Spleen (tissue), 11 donors: ENCODE results near the gene EVA1C. TPM values are rescaled to one million over a fixed set of nuclear protein-coding genes. Genes with fewer than 3 reads are reported as not detected.

ENCODE experiments used
- DNase-seq: peaks from one replicate; pipeline ENCODE4 v3.0.0-alpha.2; 2020
- H3K27ac ChIP-seq, 8 donors: fragments of 200-600 bp; sonication (generic) in 7 of 8; 1 replicate in 4 of 8; 2 replicates in 4 of 8; pipeline versions ENCODE4 v1.5.0 to v1.8.0; 2016 to 2021; ENCODE audit warnings: inconsistent platforms in 4 of 8, mild to moderate bottlenecking in 4 of 8, moderate library complexity in 1 of 8
- H3K27me3 ChIP-seq, 7 donors: fragments of 200-600 bp; sonication (generic) in 6 of 7; replicated peaks in 1 of 7; 1 replicate in 4 of 7; 2 replicates in 3 of 7; pipeline versions ENCODE4 v1.5.0 to v1.8.0; 2016 to 2021; ENCODE audit warnings: inconsistent platforms in 3 of 7, mild to moderate bottlenecking in 1 of 7
- H3K36me3 ChIP-seq, 6 donors: fragments of 200-600 bp; sonication (generic) in 5 of 6; 1 replicate in 4 of 6; 2 replicates in 2 of 6; pipeline versions ENCODE4 v1.5.0 to v1.8.0; 2016 to 2021; ENCODE audit warnings: inconsistent platforms in 2 of 6
- H3K4me1 ChIP-seq, 6 donors: fragments of 200-600 bp; sonication (generic) in 5 of 6; 1 replicate in 3 of 6; 2 replicates in 3 of 6; pipeline versions ENCODE4 v1.5.0 to v1.8.0; 2016 to 2021; ENCODE audit warnings: inconsistent platforms in 3 of 6
- H3K4me3 ChIP-seq, 8 donors: fragments of 200-600 bp; sonication (generic) in 7 of 8; 1 replicate in 4 of 8; 2 replicates in 4 of 8; pipeline versions ENCODE4 v1.5.0 to v1.8.0; 2016 to 2021; ENCODE audit warnings: inconsistent platforms in 4 of 8, mild to moderate bottlenecking in 4 of 8, moderate library complexity in 2 of 8
- H3K9me3 ChIP-seq, 8 donors: fragments of 200-600 bp; sonication (generic) in 7 of 8; 1 replicate in 4 of 8; 2 replicates in 4 of 8; pipeline versions ENCODE4 v1.5.0 to v1.8.0; 2016 to 2021; ENCODE audit warnings: inconsistent platforms in 4 of 8
- POLR2A ChIP-seq, 3 donors: fragments of 450-650 bp; IDR thresholded peaks; one replicate each; pipeline ENCODE4 v1.5.1; 2017; ENCODE audit warnings: antibody characterized with exemption in 3 of 3, mild to moderate bottlenecking in 1 of 3
- POLR2AphosphoS5 ChIP-seq, 3 donors: sonication (generic); formaldehyde crosslinking; IDR thresholded peaks; one replicate each; pipeline ENCODE4 v1.5.1; 2017; ENCODE audit warnings: antibody characterized with exemption in 3 of 3
- WGBS, 5 donors: extraction: QIAGEN DNeasy Blood & Tissue Kit in 3 of 5; methylation state at CpG; one replicate each; pipeline versions ENCODE4 v1.1.5 to v1.1.7; 2013 to 2018; 5-methylcytosine and 5-hydroxymethylcytosine counted together
- intact Hi-C: fragments of 100-400 bp; cut with DNase I; formaldehyde crosslinking; loops from one replicate; pipeline ENCODE4 v1.15.0; 2023; ENCODE audit warnings: low total_unique reads
- polyA plus RNA-seq, 3 donors: library from polyadenylated mRNA; stranded (reverse); fragments of 200-250 nt; gene quantifications; one replicate each; pipeline ENCODE4 v1.2.1, GENCODE V29; 2013
- total RNA-seq, 7 donors: library from RNA; depleted of rRNA in 3 of 7; stranded (reverse); fragments of >200 nt in 3 of 7; fragmentation: NEBNext Ultra II Directional in 4 of 7; extraction: Animal tissue kit (Norgen Biotek cat#: 25700) in 4 of 7; gene quantifications; one replicate each; pipeline versions ENCODE4 v1.1.0 to v1.2.1, GENCODE V29; 2016 to 2021
- TF ChIP-seq, protein P1 (sequence below), 11 experiments: fragments of 200-600 bp in 7 of 11; fragments of 450-650 bp in 4 of 11; sonication (generic) in 4 of 11; IDR thresholded peaks in 8 of 11; conservative IDR thresholded peaks in 3 of 11; 1 replicate in 7 of 11; 2 replicates in 4 of 11; pipeline versions ENCODE4 v1.4.0 to v1.8.0; 2016 to 2021; ENCODE audit warnings: antibody characterized with exemption in 11 of 11, inconsistent platforms in 4 of 11, mild to moderate bottlenecking in 1 of 11
- donor health status: healthy with polysubstance abuse.
- donor health status: DM: no; HTN: no; CAD: no; lungs with moderate emphysema.
- donor health status: DM: no; HTN: no; CAD: no.
- donor health status: Bipolar disorder and iron deficiency.
- donor health status: healthy.
- donor health status: DM: no; HTN: no; CAD: no.
- donor health status: DM: yes; HTN: yes; CAD: no.

EVA1C gene
- total and polyA plus RNA-seq, 10 donors: 11.9 to 39.4 (median 25.4) TPM

DNA sequence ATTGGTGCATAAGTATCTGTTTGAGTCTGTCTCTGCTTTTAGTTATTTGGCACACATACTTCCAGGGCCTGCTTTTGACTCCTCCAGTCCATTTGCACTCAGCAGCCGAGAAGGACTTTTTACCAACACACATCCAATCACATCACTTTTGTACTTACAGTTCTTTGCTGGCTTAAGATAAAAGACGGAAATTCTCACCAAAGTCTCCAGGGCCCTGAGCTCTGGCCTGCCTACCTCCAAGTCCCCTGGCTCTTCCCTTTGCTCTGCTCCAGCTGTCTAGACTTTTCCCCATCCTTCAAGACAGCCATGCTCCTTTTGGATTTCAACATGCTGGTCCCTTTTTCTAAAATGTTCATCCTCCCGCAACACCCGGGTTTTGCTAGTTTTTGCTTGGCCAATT, 2.2 kb upstream of the EVA1C start:
- 75 to 92% (median 88%) methylated on average over 4 of the region's 4 CpGs for WGBS, 5 donors

DNA sequence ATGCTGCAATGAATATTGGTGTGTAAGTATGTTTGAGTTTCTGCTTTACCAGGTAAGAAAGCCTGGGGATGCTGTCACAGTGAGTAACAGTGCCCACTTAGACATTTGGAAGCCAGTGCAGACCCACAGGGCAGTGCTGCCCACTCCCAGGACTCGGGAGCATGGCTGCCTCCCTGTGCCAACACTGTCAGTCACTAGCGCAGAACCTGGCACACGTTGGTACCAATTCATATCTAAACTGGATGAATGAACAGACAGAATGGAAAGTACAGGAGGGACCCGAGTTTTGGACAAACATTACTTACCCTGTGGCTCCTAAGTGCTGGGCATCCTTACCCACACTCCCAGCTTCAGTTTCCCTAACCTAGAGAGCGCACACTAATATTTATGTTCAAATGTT, 1.6 kb upstream of the EVA1C start:
- no peaks in the 10 kb centered on the region for H3K36me3 ChIP-seq
- peaks cover 10 to 75% (median 55%) of the 10 kb centered on the region in 6 donors for H3K4me1 ChIP-seq
- intact Hi-C loops: no loop called here
- H3K27ac ChIP-seq: peak overlapping the region; percentile 90 to 98 (median 94)
- peak overlapping the region in 5 of 8 donors; percentile 65 to 89 (median 73) for H3K4me3 ChIP-seq
- WGBS, 5 donors: 79 to 88% (median 82%) methylated on average over 5 of the region's 5 CpGs
- no peak for DNase-seq
- peaks cover 0 to 30% (median 4%) of the 10 kb centered on the region in 7 donors for H3K27me3 ChIP-seq
- no peaks in the 10 kb centered on the region for H3K9me3 ChIP-seq
- no peak for TF ChIP-seq POLR2AphosphoS5 (IDR thresholded peaks at IDR 0.05)
- TF ChIP-seq POLR2A (IDR thresholded peaks at IDR 0.05): no peak
- TF ChIP-seq, protein P1, sequence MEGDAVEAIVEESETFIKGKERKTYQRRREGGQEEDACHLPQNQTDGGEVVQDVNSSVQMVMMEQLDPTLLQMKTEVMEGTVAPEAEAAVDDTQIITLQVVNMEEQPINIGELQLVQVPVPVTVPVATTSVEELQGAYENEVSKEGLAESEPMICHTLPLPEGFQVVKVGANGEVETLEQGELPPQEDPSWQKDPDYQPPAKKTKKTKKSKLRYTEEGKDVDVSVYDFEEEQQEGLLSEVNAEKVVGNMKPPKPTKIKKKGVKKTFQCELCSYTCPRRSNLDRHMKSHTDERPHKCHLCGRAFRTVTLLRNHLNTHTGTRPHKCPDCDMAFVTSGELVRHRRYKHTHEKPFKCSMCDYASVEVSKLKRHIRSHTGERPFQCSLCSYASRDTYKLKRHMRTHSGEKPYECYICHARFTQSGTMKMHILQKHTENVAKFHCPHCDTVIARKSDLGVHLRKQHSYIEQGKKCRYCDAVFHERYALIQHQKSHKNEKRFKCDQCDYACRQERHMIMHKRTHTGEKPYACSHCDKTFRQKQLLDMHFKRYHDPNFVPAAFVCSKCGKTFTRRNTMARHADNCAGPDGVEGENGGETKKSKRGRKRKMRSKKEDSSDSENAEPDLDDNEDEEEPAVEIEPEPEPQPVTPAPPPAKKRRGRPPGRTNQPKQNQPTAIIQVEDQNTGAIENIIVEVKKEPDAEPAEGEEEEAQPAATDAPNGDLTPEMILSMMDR (IDR thresholded peaks at IDR 0.05 in 8 of 11, conservative IDR thresholded peaks at IDR 0.05 in 3 of 11): no peak

More for the DNA sequence above, 2.2 kb upstream of the EVA1C start:
- H3K9me3 ChIP-seq: no peaks in the 10 kb centered on the region
- no peak for DNase-seq
- intact Hi-C loops: no loop called here
- peaks cover 10 to 69% (median 52%) of the 10 kb centered on the region in 6 donors for H3K4me1 ChIP-seq
- peak overlapping the region in 4 of 8 donors; percentile 94 to 98 (median 96) for H3K27ac ChIP-seq
- no peaks in the 10 kb centered on the region for H3K36me3 ChIP-seq
- H3K4me3 ChIP-seq: no peak overlapping the region
- H3K27me3 ChIP-seq: peaks cover 0 to 30% (median 4%) of the 10 kb centered on the region in 7 donors
- TF ChIP-seq, protein P1 (IDR thresholded peaks at IDR 0.05 in 8 of 11, conservative IDR thresholded peaks at IDR 0.05 in 3 of 11): no peak
- TF ChIP-seq POLR2A (IDR thresholded peaks at IDR 0.05) (no peak), POLR2AphosphoS5 (IDR thresholded peaks at IDR 0.05) (no peak)

DNA sequence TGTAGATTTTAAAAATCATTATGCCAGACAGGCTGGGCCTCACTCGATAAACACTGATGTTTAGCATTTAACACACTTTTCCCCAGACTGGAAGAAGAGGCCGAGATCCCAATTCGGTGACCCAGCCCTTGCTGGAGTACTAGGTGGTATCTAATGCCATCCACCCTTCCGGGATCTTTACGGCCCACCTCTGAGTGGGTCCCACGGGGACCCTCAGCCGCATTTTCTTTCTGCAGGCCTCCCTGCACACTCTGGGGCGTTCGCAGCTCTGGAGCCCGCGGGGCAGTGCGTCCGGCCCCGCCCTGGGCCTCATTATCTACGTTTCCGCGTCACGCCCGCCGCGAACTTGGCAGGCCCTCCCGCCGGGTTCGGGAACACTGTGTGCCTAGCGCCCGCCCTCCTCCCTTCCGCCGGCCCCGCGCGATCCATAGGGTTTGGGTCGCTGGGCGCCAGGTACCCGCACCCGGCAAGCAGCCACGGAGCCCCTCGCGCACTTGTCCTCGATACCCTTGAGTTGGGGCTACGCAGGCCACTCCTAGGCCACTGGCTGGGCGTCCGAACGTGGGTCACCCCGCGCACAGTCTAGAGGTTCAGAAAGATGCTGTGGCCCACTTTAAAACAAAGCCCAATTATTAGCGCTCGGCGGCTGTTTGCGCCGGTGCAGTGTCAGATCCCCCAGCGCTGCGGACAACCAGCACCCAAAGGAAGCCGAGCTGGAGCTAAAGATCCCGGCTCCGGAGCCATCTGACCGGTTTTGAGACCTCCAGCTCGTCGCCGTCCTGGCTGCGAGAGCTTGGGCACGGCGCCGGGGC, 950 bp upstream of the EVA1C start:
- Histone ChIP-seq H3K4me3 (peak overlapping the region; percentile 63 to 89 (median 71)), H3K4me1 (peaks cover 10 to 74% (median 51%) of the 10 kb centered on the region in 6 donors), H3K36me3 (no peaks in the 10 kb centered on the region), H3K9me3 (no peaks in the 10 kb centered on the region), H3K27ac (peak overlapping the region; percentile 90 to 98 (median 94)), H3K27me3 (peaks cover 0 to 30% (median 4%) of the 10 kb centered on the region in 7 donors)
- intact Hi-C loops: no loop called here
- 1 to 5% (median 3%) methylated on average over 22 to 63 of the region's 63 CpGs for WGBS, 5 donors
- DNase-seq: peak; percentile 93
- peak; percentile 18 to 79 (median 64) for TF ChIP-seq POLR2A (IDR thresholded peaks at IDR 0.05)
- peak; percentile 97 to 98 (median 98) for TF ChIP-seq POLR2AphosphoS5 (IDR thresholded peaks at IDR 0.05)
- TF ChIP-seq, protein P1 (IDR thresholded peaks at IDR 0.05 in 8 of 11, conservative IDR thresholded peaks at IDR 0.05 in 3 of 11): no peak

DNA sequence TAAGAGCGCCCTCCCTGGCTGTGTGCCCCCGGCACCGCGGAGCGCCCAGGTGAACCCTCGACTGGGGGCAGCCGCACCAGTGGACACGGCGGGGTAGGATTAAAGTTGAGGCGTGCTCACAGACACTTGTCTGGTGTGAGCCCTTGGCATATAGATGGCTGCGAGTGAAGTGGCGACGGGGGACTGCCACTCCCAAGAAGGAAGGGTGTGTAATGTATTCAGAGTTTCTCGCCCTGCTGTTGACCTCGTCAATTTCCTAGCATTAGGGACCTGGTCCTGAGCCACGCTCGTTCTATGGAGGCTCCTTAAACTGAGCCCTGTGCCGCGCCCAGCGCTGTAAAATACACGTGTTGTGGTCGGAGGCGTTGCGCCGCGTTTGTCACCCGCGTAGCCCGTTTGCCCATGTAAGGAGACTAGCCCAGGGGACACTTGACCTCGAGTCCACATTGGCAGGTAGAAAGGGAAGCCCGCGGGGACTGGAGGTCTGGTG, 554 bp downstream of the EVA1C start:
- peak overlapping the region; percentile 90 to 98 (median 94) for H3K27ac ChIP-seq
- no peaks in the 10 kb centered on the region for H3K9me3 ChIP-seq
- TF ChIP-seq, protein P1 (IDR thresholded peaks at IDR 0.05 in 8 of 11, conservative IDR thresholded peaks at IDR 0.05 in 3 of 11): no peak
- TF ChIP-seq POLR2A (IDR thresholded peaks at IDR 0.05): peak in 1 of 3 donors; percentile 42
- peak; percentile 13 to 68 (median 19) for TF ChIP-seq POLR2AphosphoS5 (IDR thresholded peaks at IDR 0.05)
- peaks cover 0 to 30% (median 4%) of the 10 kb centered on the region in 7 donors for H3K27me3 ChIP-seq
- H3K4me3 ChIP-seq: peak overlapping the region; percentile 63 to 89 (median 71)
- WGBS, 5 donors: 15 to 26% (median 21%) methylated on average over 24 to 32 of the region's 32 CpGs
- DNase-seq: peak; percentile 81
- H3K36me3 ChIP-seq: no peaks in the 10 kb centered on the region
- peaks cover 10 to 76% (median 47%) of the 10 kb centered on the region in 6 donors for H3K4me1 ChIP-seq
- intact Hi-C loops: no loop called here
